SK-MEL-5 (cell line): Measurements from ENCODE around the gene COMMD3. TPM values are rescaled to one million over a fixed set of nuclear protein-coding genes. Genes with fewer than 3 reads are reported as not detected.

Experiments
- DNase-seq: peaks from one replicate; pipeline ENCODE4 v3.0.0-alpha.2; 2016; ENCODE audit warnings: low read depth, low spot score
- in situ Hi-C: cut with HindIII; loops from 2 replicates; pipeline ENCODE4 v1.10.0; 2016; ENCODE audit warnings: low sequenced_read_pairs, high pct_unique_total_duplicates, low pct_unique_long_range_greater_than_20kb
- total RNA-seq: library from RNA; depleted of rRNA; stranded (reverse); fragments of >200 nt; shearing (Covaris generic); gene quantifications from 2 replicates; pipeline ENCODE4 v1.2.3, GENCODE V29; 2014

Gene COMMD3
- total RNA-seq, 1 experiment from 2014 or later, result 50.7 TPM

DNA sequence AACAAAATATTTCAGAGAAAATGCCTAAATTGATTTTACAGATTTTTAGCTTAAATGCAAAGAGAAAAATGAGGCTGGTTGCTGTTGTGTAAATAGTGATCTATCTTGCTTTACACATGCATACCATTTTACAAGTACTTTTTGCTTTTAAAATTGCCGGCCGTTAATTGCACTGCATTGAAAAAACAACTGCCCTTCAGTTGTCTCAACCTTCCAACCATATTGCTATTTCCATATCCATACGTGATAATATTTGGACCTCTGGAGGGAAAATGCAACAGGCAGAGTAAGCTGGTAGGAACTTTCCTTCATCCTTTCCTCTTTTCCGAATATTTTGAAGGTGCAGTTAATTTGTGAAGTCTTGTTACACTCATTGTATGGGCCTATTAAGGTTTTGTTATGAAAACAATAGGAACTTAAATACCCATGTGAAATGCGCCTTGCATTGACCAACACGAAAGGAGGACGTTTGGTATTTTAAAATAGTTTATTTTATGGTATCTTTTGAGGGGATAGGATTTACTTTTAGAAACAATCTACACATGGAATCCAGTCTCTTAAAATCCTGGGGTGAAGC lies 16.0 kb downstream of the COMMD3 start:
- DNase-seq, result no peak

DNA sequence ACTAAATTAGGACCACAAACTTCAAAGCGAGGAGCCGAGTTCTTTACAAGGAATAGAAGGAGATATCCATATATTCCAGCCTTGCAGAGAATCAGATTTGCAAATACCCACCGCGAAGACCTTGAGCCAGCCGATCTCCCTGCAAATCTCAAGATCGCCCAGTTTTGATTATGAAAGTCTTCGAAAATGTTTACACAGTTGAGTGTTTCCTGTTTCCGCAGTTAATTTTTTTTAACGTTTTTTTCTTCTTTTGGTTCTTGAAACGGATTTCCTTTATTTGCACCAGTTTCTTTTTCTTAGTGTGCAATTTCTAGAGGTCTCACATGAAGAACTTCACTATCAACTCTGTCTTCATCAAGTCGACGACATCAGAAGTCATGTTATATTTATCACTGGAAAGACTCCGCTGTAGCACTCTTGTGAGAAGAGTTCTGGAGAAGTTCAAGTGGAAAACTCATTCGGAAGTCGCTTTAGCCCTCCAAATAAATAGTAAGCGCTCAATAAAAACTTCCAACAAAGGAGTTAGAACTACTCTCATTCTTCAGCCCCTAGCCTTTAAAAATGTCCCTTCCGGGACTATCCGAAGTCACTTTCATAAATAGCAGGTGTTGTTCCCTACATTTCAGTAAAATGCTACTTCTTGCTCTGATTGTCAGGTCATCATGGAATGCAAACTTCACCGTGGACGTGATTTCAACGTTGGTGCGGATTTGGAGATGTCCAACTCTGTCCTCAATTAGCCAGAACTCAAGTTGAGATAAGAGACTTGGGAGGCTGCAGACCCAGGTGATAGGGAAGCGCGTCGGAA lies 17.2 kb downstream of the COMMD3 start:
- DNase-seq, result no peak
- in situ Hi-C loops, result no loop called here

More for the DNA sequence above, 16.0 kb downstream of the COMMD3 start:
- in situ Hi-C loops, result no loop called here

DNA sequence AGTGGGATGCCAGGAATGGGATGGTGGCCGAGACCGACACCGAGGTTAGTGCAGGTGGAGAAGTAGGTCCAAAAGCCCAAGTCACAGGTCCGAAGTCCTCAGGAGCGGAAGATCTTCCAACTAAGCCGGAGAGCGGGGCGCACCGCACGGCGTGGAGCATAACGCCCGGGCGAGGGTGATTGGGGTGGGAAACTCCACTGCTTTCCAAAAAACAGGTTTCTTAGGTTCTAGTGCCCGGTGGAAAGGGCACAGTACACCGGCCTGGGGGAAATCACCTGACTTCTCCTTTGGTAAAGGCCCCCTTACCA lies 17.7 kb downstream of the COMMD3 start:
- in situ Hi-C loops, result no loop called here
- no peak for DNase-seq

DNA sequence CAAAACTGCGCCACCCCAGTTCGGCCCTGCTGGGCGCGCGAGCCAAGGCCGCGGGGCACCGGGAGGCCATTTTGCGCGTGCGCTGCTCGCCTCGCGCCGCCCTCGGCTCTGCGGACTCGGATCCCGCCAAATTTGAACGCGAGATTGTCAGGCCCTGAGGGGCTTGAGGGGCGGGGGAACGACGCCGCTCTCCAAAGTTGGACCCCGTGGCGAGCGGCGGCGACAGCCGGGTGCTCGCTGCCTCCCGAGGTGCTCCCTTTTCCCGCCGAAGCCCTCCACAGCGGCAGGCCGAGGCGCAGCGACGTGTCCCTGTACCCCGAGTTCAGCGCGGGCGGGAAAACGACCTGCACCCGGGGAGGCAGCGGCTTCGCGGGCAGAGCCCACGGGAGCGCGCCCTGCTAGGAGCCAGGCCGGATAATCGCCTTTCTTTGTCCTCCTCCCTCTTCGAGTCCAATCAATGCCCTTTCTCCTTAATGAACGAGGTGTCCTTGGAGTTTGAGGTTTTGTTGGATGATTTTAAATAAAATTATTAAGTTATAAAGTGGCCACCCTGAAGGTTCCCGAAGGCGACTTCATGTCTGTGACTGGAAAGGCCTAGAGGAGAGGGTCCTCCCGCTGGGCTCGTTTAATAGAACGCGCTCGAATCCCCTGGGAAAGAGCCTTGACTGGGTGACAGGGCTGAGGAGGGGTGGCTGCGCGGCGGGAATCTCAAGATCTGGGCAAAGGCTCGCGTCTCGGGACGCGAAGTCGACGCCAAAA lies 18.4 kb downstream of the COMMD3 start:
- no peak for DNase-seq
- in situ Hi-C loops, result no loop called here

DNA sequence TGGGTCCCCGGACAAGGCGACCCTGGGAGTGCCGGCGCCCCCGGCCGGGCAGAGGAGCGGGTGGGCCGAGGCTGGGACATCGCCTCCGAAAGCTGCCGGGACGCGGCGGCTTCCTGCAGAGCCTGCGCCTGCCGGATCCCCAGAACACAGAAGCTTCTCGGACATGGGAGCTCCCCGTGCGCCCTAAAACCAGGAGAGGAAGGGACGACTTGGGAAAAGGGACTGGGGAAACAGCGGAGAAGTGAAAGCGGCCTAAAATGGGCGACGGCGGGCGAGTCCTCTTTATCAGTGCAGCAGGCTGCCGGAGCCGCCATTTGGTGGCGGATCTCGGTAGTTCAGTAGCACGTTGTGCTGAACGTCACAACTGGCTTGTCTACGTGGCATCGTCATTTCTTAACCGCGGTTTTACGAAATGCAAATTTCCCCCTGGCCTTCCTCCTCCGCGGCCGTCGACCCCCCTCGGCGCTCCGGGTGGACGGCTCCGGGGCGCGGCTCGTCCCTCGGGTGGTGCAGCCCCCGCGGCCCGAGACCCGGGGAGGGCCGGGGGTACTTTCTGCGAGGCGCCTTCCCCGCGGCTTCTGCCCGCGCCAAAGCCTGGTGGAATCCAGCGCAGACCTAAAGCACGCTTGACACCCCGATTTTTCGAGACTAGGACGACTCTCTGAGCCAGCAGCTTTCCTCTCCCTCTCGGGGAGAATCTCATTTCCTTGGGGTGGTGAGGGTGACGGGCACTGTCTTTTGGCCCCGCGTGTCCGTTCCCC lies 19.2 kb downstream of the COMMD3 start:
- in situ Hi-C loops, result no loop called here
- no peak for DNase-seq

DNA sequence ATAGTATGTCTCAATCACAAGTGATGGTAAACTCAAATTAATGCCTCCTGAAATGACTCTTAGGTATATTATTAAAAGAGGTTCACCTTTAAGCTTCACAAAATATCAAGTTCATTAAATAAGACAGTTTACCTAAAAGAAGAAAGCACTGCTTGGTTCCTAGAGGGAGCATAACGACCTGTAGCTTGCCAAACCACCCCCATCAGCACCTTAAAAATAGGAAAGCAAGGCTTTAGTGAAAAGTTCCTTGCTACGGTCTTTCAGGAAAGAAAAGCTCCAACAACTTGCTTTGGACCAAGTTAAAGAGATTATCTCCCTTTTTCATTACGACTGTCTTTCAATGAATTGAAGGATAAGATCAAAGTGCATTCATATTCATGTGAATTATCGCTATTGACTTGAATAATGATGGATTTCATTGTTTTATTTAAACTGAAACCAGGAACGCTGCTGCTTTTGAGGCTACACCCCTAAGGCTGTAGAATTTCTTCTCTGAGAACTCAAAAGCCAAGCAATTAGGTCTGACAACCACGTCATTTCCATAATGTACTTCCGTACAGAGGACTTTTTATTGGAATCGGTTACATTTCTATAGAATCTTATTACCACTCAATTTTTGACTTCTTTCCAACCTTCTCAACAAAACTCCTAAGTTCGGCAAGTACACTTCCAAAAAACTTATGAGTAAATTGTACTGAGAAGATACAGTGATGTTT lies 22.2 kb downstream of the COMMD3 start:
- in situ Hi-C loops, result no loop called here
- no peak for DNase-seq

DNA sequence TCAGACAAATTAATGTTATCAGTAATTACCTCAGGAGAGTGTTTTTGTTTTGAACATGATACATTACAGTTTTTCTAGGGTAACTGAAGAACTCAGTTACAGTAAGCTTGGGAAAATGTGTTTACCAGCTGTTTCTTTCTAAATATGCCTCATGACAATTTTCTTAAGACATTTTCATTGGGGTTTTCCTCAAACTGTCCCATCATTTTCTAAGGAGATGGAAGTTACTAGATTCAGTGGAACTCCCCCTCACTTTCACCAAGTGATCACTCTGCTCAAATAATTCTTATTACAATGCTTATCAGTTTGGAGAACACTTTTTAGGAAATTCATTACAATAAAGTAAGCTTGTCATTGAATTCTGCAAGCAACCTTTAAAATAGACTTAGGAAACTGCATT lies 22.7 kb downstream of the COMMD3 start:
- in situ Hi-C loops, result no loop called here
- no peak for DNase-seq

DNA sequence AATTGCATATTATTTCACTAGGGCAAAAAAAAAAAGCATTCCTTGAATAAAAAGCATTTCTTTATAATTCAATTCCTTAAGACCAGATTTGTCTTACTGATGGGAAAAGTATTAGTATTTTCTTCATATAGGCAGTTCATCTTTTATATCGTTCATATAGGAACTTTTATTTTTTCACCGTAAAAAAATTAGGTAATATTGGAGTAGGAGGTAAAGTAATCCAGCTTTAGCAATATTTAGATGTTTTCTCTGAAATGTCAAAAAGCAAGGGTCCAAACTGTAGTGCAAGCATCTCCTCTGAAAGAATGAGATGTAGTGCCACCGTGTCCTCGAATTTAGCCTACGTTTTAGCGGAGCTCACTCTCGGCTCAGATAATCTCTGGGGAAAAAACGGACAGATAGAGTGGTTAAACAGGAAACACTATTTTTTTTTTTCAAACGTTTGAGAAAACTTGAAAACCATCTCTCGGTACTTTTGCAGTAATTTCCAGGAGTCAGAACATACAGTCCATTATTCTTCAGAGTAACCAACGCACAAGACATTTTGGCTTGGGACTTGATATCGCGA lies 23.7 kb downstream of the COMMD3 start:
- in situ Hi-C loops, result no loop called here
- peak; percentile 90 for DNase-seq

DNA sequence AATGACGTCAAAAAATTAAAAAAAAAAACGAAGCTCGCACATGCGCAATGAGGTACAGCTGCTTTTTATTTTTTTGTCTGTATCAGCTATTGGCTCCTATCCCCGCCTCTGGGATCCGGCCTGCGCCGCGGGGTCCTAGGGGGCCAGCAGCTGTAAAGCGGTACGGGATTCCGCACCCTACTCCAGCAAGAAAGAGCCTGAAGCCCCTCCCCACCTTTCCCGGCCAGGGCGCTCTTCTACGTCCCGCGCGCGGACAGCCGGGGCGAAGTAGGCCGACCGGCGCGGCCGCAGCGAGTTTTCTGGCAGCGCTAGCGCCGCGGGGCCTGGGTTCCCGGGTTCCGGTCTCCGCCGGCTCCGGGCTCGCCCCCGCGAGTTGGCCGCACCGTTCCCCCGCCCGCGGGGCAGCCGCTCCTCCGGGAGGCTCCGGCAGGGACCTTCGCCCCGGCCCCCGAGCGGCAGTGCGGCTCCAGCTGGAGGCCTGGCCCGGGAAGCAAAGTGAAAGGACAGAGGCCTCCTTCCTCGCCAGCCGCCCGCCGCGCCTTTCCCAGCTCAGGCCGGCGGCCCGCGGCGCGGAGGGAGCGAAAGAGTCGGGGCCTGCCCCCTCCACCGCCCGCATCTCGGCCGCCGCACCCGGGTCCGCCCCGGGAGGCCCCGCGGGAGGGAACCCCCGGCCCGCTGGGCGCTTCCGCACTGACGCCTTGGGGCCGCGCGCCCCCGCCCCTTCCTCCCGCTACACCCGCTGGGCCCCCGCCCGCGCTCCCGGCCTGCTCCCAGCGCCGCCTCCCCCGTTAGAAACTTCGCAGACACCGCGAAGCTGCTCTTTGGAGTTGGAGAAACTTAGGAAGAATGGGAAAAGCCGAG lies 24.4 kb downstream of the COMMD3 start:
- DNase-seq, result peak; percentile 56
- in situ Hi-C loops, result no loop called here

DNA sequence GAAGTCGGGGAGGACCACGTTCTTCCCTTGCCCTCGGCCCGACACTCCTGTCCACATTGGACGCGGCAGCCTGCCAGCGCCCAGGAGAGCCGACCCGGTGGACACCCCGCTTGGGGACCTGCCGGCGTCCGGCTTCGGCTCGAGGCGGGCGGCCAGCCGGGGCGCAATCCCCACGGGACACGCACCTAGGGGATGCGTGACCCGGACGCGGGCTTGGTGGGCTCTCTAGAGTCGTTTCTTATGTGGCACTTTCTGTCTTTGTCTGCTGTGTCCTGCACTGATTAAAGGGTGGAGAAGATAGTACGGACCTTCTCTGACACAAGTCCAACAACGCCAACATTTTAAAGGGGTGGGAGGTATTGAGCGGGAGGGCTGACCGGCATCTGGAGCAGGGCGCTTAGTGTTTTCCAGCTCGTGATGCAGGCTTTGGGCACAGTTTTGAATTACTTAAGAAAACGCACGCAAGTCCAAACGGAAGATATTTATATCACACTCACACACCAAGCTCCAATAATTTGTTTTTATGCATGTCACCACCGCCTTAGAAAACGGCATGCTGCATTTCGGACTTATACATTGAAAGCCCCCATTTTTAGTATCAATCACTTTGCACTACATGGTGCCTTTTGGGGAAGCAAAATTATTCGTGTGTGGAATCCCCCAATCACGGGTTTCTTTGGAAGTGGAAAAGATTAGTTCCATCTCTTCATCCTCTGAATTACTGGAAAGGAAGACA lies 25.2 kb downstream of the COMMD3 start:
- peak; percentile 10 for DNase-seq

DNA sequence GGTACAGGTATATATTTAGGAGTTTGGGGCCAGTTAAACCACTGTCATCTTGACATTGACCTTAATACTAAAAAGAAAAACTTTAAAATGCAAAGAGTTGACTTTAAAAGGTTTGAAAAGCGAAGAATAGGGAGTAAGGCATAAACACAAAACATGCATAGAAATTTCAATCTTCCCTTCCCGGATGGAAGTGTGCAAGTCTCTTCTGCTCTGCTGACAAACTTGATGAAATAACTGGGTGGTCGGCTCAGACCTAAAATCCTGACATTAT lies 25.7 kb downstream of the COMMD3 start:
- in situ Hi-C loops, result no loop called here
- DNase-seq, result no peak

More for the DNA sequence above, 25.2 kb downstream of the COMMD3 start:
- in situ Hi-C loops, result no loop called here

DNA sequence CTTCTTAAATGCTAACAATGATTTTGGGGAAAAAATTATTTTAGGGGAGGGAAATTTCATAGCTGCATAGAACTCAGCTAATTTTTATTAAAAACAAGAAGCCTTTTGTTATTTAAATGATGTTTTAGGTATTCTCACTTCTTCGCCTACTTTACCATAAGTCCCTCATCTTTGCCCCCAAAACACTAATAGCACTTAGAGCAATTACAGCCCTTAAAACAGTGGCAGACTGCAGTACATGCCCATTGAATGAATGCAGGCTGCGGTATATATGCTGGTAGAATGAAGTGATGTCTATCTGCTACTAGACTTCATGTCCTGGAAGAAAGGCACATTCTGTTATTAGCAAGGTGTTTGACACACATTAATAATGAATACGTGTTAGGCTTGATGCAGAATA lies 26.2 kb downstream of the COMMD3 start:
- in situ Hi-C loops, result no loop called here
- no peak for DNase-seq

DNA sequence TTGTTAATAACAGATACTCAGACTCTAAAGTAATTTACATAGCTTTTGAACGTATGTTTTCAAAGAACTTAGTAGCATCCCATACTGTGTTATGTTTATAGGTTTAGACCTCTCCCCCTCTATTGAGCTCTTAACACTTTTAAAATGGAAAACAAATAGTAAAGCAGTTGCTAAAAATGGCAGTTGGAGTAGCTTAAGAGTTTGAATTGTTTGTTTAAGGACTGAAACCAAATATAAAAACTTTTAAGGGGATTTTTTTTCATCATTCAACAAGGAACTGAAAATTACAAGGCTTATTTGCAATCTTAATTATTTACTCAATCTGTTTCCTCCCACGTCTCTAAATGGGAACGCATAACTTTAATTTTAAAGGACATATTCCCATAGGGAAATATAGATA lies 27.5 kb downstream of the COMMD3 start:
- no peak for DNase-seq
- in situ Hi-C loops, result no loop called here

DNA sequence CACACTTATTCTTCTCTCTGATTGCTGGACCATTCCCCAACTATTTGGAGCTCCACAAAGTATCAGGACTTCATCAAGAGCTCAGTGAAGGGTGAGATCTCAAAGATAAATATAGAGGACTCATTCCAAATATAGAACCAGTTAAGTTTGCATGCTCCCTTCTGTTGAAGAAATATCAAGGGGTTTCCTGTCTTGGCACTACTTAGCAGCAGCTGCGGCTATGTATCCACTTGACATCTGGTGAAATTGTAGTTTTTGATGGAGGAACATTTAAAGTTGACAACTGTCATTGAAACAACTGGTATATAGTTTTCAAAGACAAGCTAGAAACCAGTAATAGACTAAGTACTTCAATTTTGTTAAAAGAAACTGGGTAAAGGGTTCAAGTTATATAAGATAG lies 28.1 kb downstream of the COMMD3 start:
- in situ Hi-C loops, result no loop called here
- DNase-seq, result no peak

DNA sequence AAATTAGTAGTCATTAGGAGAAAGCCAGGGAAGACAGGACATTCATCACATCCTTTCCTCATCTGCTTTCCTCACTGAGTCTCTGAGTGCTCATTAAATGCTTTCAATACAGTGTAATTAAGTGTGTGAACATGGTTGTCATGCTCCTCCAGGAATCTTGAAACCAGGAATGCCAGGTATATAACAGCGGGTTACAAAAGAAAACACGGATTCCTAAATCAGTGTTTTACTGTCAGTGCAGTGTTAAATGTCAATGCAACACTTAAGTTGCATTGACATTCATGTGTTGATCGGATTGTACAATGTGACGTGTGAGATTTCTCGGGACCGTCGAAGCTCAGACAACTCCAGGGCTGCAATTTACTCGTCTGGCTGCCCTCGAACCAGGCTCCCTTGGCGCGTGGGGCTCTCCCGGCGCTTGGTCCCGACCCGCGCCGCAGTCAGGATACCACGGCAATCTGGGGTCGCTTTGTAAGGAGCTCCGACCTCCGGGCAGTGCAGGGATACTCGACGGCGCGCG lies 28.7 kb downstream of the COMMD3 start:
- in situ Hi-C loops, result no loop called here
- DNase-seq, result no peak
